ENCODE results near the gene GLI3.

GLI3 gene

DNA sequence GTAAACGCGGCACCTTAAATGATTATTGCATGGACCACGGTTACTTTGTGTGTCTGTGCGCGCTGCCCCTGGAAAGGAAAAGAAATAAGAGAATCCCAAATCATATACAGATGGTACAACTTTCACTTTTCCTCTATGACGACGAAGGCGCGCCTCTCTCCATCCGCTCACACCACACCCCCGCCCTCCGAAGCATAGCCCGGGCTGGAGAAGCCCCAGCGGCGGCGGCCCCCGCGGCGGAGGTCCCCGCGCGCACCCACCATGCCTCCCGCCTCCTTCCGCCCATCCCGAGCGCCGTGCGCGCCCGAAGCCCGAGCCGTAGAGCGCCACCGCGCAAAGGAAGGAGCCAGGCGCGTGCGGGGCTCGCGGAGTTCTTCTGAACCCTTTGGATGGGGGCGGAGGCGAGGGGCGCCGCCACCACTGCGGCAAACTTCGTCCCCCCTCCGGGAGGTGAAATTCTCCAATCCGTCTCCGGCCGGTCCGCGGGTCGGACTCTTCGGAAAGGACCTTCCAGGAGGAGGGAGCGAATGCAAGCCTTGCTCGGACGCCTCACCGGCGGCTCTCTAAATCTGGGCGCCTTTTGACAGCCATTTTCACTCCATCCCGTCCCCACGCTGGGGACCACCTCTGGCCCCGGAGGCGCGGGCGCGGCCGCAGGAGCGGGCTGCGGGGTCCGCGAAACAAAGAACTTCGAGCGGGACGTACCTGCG, 588 bp downstream of the GLI3 start:
- peak; percentile 79 for DNase-seq (ENCODE audit: low read depth)

DNA sequence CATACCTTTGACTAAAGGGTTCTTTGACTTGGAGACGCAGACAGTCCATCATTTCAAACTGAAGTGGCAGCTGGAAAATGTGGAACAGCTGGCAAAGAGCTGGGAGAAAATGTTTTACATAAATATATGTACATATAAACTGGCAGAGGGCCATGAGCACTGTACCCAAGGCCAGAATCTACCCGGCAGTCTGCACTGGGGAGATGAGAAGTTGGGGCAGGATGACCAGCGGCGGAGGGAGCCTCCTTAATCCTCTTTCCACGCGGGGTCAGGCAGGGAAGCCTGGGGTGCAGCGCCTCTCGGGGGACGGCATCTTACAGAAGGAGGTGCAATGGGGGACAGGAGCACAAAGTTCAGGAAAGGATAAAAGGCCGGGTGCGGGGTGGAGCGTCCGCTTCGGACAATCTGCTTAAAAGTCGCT, 1.3 kb downstream of the GLI3 start:
- DNase-seq (ENCODE audit: low read depth): no peak

DNA sequence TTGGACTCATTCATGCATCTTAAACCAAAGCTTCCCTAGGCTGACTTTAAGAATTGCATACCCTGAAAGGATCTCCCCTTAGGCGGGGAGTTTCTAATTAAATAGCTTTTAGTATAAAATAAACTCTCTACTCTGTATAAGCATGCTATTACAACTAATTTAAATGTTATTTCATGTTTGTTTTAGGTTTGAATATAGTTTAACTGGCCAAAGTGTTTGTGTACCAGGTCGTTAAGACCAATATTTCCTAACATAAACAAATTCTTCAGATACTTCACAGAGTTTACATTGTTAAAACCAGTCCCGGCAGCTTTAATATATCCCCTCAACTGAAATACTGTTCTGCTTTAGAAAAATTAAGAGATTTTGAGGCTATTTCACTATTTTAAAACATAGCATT, 2.3 kb downstream of the GLI3 start:
- DNase-seq (ENCODE audit: low read depth): no peak

GRCh38 chr7:42233695-42234331, 3.2 kb downstream of the GLI3 start:
- DNase-seq (ENCODE audit: low read depth): no peak

- DNase-seq (ENCODE audit: low read depth): no peak
Observed at GRCh38 chr7:42233171-42233570, 3.8 kb downstream of the GLI3 start.

DNA sequence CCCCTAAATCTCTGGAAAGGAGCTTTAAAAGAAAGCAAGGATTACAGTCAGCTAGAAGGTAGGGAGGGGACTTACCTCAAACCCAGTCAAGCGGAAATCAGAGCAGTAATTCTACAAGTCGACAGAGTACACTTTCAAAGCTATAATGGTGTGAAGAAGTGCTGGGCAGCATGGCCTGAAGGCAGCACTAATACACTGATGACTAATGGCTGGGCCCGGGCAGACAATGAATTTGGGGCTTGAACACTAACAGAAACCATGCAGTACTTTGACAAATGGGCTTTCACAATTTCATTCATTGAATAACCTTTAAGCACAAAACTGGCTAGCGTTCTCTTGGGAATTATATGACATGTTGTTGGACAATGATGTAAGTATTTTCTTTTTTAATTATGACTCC, 4.7 kb downstream of the GLI3 start:
- DNase-seq (ENCODE audit: low read depth): peak; percentile 77

DNA sequence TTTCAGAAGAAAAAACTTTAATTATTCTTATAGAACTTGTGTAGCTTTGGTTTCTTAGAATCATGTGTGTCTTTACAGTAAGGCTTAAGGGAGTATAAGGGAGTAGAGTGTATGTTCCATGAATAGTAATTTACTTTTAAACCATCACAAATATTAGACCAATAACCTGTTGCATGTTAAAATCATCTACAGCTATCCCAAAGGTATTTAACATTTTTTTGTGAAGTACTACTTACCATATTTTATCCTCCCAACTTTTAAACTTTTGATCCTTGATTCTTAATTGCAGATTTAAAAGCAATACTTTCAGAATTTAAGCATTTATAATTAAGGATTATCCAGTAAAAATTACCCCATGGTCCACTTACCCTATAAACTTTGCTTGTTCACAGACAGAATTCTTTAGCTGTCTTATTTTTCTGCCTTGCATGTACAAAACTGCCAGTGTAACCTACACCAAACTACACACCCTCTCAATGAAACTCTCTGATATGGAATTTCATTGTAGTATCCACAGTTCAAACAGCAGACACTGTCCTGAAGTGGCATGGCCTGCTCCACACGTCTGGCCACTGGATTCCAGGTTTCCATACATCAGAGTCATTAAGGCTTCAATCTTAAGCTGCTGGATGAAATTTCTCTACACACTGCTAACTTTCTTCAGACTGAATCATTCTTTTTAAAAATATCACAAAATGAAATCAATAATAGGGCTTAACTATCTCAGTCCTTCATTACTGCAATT, 5.8 kb downstream of the GLI3 start:
- no peak for DNase-seq (ENCODE audit: low read depth)

GRCh38 chr7:42227936-42228591, 8.9 kb downstream of the GLI3 start:
- no peak for DNase-seq (ENCODE audit: low read depth)

GRCh38 chr7:42227541-42227935, 9.5 kb downstream of the GLI3 start:
- DNase-seq (ENCODE audit: low read depth): no peak

DNA sequence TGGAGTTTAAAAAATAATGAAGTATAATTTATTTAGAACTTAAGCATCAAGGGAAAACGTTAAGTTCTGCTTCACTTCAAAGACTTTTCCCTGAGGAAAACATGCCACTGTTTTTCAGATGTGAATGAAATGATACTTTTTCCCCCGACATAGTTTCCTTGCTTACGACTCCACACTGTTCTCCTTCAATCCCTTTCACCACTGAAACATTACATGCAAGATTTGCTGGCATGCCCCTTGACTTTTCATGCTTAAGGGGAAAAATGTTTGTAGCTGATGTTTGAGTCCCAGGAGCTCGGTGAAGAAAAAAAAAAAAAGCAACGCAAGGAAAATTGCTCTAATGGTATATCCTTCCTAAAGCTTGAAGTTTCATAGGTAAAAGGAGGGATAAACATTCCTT, 10.0 kb downstream of the GLI3 start:
- no peak for DNase-seq (ENCODE audit: low read depth)

DNA sequence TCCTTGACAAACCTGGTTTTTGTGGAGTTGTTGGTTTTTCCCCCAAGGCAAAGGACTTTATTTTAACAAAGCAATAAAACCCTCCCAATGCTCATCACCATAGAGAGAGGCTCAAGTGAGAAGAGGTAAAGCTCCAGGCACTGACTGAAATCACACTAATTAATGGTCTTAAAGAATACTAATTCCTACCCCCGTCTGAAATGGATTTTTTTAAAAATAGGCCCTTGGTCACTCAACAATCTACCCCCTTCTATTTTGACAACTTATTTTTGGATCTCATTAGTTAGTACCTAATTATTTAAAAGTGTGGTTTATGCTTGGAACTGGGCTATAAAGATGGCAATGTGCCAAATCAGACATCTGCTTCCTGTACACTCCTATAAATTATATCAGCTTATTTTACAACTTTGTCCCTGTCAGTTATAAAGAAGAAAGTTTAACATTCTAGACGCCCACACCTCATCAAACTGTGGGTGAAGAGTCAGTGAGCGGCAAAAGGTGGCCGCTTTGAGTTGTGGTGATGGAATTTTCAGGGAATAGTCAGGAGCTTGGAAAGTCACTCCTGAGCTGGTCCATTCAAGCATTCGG, 10.6 kb downstream of the GLI3 start:
- no peak for DNase-seq (ENCODE audit: low read depth)

DNA sequence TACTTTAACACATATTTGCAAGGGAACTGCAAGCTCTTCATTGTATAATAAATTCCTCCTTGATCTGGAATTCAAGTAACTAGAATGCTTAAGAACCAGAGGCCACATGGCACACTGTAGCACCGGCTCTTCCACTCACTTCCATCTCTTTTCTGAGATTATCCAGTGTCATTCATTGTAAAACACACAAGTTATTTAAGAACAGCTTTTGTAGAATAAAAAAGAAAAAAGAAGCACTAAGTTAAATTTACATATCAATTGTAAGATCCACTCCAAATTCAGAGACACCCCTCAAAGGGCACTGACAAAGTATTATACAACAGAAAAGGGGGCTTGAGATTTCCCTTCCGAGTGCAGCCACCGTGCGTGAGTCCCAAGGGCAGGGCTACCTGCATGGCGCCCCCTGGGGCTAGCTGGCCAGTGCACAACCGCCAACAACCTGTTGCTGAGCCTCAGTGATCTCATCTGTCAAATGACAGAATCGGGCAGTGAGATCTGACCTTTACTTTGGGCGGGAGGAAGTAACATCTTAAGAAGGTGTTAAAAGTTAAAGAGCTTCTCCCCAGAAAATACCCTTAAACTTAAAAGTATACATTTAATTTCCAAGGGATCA, 12.5 kb downstream of the GLI3 start:
- no peak for DNase-seq (ENCODE audit: low read depth)

GRCh38 chr7:42222891-42223290, 14.1 kb downstream of the GLI3 start:
- DNase-seq (ENCODE audit: low read depth): no peak

DNA sequence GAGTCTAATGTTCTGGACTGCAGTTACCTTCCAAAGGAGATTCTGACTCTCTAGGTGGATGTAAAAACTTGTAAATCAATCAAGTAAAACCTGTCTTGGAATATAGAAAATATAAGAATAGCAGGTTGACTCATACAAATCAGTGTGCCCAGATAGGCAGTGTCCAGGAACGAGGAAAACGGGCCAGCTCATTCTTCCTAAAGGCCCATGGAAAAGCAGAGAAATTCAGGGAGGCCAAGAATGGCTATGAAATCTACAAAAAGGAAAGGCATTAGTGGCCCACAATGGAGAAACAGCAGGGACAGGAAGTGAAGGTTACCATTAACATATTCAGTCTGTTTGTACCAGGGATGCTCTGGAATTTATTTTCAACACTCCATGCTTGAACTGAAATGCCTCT, 14.9 kb downstream of the GLI3 start:
- no peak for DNase-seq (ENCODE audit: low read depth)

GRCh38 chr7:42221304-42221703, 15.7 kb downstream of the GLI3 start:
- DNase-seq (ENCODE audit: low read depth): no peak

- DNase-seq (ENCODE audit: low read depth): peak; percentile 65
Observed at GRCh38 chr7:42219447-42219846, 17.6 kb downstream of the GLI3 start.

GRCh38 chr7:42218248-42218647, 18.8 kb downstream of the GLI3 start:
- DNase-seq (ENCODE audit: low read depth): no peak

- DNase-seq (ENCODE audit: low read depth): peak; percentile 66
Observed at GRCh38 chr7:42217548-42217947, 19.5 kb downstream of the GLI3 start.

DNA sequence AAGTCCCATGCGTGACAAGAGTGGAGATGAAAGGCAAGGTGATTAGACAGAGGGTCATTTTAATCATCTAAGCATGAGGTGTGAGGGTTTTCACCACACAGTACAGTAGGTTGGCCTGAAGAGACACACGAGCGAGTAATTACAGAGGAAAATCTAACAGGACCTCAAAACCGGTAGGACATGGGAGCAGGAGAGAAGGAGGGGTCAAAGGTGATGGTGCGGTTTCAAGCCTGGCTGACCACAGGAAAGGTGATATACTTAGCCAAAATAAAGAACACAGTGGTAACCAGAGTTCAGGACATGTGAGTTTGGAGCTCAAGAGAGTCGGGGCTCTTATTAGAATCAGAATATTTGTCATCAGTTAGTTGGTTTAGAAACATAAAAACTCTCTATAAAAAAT, 20.0 kb downstream of the GLI3 start:
- DNase-seq (ENCODE audit: low read depth): no peak

DNA sequence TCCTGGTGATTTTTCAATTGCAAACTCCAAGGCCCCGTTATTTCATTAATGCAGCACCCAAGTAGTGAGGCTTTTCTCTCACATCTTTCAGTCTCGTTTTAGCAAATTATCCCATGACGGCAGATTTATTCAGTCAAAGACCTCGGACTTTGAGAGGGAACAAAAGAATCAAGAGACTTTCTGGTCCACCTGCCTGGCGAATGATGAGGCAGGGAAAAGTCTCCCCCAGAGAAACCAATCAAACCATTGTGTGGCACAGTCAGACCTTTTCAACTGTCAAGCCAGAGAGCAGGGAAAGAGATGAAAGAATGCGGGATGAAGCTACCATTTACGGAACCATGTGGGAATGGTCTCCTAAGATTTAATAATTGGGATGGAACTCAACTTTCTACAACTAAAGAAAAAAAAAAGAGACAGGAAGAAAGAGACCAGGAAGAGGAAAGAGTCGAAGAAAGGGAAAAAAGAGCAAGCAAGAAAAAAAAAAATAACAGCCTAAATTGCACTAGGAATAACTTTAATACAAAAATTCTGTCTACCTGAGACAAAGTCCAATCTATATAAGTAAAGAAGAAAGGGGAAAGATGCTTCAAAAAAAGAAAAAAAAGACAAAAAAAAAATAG, 22.8 kb downstream of the GLI3 start:
- DNase-seq (ENCODE audit: low read depth): no peak

DNA sequence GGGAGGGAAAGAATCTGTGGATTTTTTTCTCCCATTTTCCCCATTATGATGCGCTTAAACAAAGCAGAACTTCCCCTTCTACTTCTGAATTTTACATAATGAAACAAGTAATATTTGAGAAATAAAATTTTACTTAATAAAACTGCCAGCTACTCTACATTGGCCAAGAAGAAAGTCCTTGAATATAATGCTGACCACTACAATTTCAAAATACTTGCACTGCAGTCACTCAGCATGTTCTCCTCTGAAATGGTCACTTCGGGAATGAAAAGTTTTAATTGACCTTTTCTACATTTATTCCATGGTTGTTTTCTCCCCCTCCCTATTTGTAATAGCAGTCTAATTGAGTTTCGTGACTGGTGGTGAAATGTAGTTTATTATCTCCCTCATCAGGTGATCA, 23.9 kb downstream of the GLI3 start:
- DNase-seq (ENCODE audit: low read depth): no peak
